ENCODE results near the gene TMEM91.
A peak's percentile ranks its signal among the peaks of the same experiment; 100 is the strongest.
"Not testable (repeated sequence)": the region's sequence is repeated elsewhere in the genome, so short reads cannot be mapped to it uniquely, and the experiment has no call there.

Gene TMEM91

GRCh38 chr19:41376241-41376997 is at the start of gene TMEM91:
Gene TMEM91 (plus strand): TSS chr19:41376533. CDS start chr19:41378310, 1,777 bp downstream.
- DNase-seq: no peak

GRCh38 chr19:41327076-41327575 is 49.2 kb upstream of the TMEM91 start:
- DNase-seq: no peak

- peak; percentile 17 for DNase-seq
These were observed 48.7 kb upstream of the TMEM91 start for GRCh38 chr19:41327576-41328156.

- no peak for DNase-seq
These were observed 48.0 kb upstream of the TMEM91 start for GRCh38 chr19:41328157-41328841.

GRCh38 chr19:41328842-41329225 is 47.5 kb upstream of the TMEM91 start:
- DNase-seq: peak; percentile 20

- no peak for DNase-seq
These were observed 45.9 kb upstream of the TMEM91 start for GRCh38 chr19:41330481-41330880.

GRCh38 chr19:41330946-41331678 is 45.2 kb upstream of the TMEM91 start:
- no peak for DNase-seq

GRCh38 chr19:41332000-41332399 is 44.3 kb upstream of the TMEM91 start:
- DNase-seq: no peak

GRCh38 chr19:41332468-41332867 is 43.9 kb upstream of the TMEM91 start:
- DNase-seq: no peak

- no peak for DNase-seq
These were observed 41.5 kb upstream of the TMEM91 start for GRCh38 chr19:41334793-41335192.

GRCh38 chr19:41335467-41335866 is 40.9 kb upstream of the TMEM91 start:
- DNase-seq: no peak

GRCh38 chr19:41339936-41340335 is 36.4 kb upstream of the TMEM91 start:
- no peak for DNase-seq

- no peak for DNase-seq
These were observed 34.5 kb upstream of the TMEM91 start for GRCh38 chr19:41341669-41342490.

GRCh38 chr19:41344162-41344561 is 32.2 kb upstream of the TMEM91 start:
- DNase-seq: no peak

GRCh38 chr19:41346916-41347315 is 29.4 kb upstream of the TMEM91 start:
- DNase-seq: not testable (repeated sequence)

- DNase-seq: no peak
These were observed 25.5 kb upstream of the TMEM91 start for GRCh38 chr19:41350735-41351338.

GRCh38 chr19:41351339-41352245 is 24.7 kb upstream of the TMEM91 start:
- peak; percentile 42 for DNase-seq

GRCh38 chr19:41352279-41352608 is 24.1 kb upstream of the TMEM91 start:
- DNase-seq: no peak

- peak; percentile 12 for DNase-seq
These were observed 23.5 kb upstream of the TMEM91 start for GRCh38 chr19:41352609-41353465.

Data from midbrain (tissue), 1 donor.